ENCODE results near the gene KCNJ6. TPM values are rescaled to one million over a fixed set of nuclear protein-coding genes. Genes with fewer than 3 reads are reported as not detected.

The KCNJ6 gene
- total RNA-seq, 4 donors from 2014 or later: 0.62 TPM; not detected in 3

DNA sequence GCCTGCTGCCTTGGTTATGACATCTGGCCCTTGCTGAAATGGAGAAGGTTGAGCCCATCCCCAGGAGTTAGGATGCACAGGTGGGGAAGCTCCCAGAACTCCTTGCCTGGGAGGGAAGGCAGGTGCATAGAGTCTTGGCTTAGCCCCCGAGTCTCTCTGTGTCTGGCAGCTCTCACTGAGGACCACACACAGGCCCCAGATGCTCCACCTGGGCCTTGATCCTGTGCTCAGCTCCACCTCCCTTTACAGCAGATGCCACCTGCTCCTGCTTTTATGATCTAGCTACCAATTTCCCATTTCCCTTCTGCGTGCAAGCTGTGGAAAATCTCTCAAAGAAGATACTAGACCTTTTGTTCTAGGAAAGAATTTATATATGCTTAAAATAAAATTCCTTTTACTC is 28.8 kb upstream of the KCNJ6 start:
- no peaks in the 10 kb centered on the region for H3K9me3 ChIP-seq
- H3K27ac ChIP-seq: no peak overlapping the region
- no peaks in the 10 kb centered on the region for H3K4me1 ChIP-seq
- H3K4me3 ChIP-seq: no peak overlapping the region
- no peaks in the 10 kb centered on the region for H3K36me3 ChIP-seq
- TF ChIP-seq, protein P1, sequence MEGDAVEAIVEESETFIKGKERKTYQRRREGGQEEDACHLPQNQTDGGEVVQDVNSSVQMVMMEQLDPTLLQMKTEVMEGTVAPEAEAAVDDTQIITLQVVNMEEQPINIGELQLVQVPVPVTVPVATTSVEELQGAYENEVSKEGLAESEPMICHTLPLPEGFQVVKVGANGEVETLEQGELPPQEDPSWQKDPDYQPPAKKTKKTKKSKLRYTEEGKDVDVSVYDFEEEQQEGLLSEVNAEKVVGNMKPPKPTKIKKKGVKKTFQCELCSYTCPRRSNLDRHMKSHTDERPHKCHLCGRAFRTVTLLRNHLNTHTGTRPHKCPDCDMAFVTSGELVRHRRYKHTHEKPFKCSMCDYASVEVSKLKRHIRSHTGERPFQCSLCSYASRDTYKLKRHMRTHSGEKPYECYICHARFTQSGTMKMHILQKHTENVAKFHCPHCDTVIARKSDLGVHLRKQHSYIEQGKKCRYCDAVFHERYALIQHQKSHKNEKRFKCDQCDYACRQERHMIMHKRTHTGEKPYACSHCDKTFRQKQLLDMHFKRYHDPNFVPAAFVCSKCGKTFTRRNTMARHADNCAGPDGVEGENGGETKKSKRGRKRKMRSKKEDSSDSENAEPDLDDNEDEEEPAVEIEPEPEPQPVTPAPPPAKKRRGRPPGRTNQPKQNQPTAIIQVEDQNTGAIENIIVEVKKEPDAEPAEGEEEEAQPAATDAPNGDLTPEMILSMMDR (IDR thresholded peaks at IDR 0.05): no peak
- TF ChIP-seq POLR2A (IDR thresholded peaks at IDR 0.05): no peak
- DNase-seq: no peak
- no peaks in the 10 kb centered on the region for H3K27me3 ChIP-seq
- intact Hi-C loops (cut with DNase I; ENCODE audit: low total_unique reads): no loop called here

DNA sequence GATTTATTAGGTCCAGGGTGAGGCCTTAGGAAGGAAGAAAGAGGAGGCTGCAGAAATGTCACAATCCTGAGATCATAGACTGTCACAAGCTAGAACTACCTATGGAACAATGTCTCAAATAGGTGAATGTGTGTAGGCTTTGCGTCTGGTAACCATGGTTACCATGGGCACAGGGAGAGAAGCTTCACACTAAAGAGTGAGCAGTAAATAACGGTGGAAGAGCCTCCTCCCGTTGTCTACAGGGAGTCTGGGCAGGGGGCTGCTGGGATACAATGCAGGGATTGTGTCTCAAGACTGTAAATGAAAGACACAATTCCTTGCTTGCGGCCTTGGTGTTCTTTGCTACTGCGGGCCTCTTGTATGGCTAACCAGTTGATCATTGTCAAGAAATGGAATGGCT is 28.2 kb upstream of the KCNJ6 start:
- Histone ChIP-seq H3K4me1 (no peaks in the 10 kb centered on the region), H3K9me3 (no peaks in the 10 kb centered on the region), H3K27me3 (no peaks in the 10 kb centered on the region), H3K4me3 (no peak overlapping the region), H3K36me3 (no peaks in the 10 kb centered on the region), H3K27ac (no peak overlapping the region)
- intact Hi-C loops (cut with DNase I; ENCODE audit: low total_unique reads): no loop called here
- TF ChIP-seq, protein P1 (IDR thresholded peaks at IDR 0.05): no peak
- TF ChIP-seq POLR2A (IDR thresholded peaks at IDR 0.05): no peak
- DNase-seq: no peak

DNA sequence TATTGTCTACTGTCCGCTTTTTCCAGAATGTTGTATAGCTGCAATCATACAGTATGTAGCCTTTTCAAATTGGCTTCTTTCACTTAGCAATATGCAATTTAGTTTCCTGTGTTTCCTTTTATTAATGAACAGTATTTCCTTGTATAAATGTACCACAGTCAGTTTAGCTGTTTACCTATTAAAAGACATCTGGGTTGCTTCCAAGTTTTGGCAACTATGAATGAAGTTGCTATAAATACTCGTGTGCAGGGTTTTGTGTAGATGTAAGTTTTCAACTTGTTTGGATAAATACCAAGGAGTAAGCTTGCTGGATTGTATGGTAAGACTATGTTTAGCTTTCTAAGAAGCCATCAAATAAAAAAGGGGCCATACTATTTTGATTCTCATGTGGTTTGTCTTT is 24.4 kb upstream of the KCNJ6 start:
- no peaks in the 10 kb centered on the region for H3K9me3 ChIP-seq
- H3K27me3 ChIP-seq: no peaks in the 10 kb centered on the region
- H3K4me3 ChIP-seq: no peak overlapping the region
- H3K4me1 ChIP-seq: no peaks in the 10 kb centered on the region
- TF ChIP-seq POLR2A (IDR thresholded peaks at IDR 0.05): no peak
- TF ChIP-seq, protein P1 (IDR thresholded peaks at IDR 0.05): no peak
- intact Hi-C loops (cut with DNase I; ENCODE audit: low total_unique reads): no loop called here
- no peak overlapping the region for H3K27ac ChIP-seq
- DNase-seq: no peak
- H3K36me3 ChIP-seq: no peaks in the 10 kb centered on the region

DNA sequence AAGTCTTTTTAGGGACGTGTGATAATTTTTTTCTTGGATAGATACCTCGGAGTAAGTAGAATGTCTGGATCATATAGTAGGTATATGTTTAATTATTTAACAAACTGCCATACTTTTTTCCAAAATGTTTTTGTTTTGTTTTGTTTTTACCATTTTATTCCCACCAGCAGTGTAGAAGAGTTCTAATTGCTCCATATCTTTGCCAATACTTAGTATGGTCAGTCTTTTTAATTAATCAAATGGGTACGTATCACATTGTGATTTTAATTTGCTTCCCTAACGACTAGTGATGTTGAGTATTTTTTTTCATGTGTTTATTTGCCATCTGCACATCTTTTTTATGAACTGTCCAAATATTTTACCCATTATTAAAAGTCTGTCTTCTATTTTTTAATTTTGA is 23.6 kb upstream of the KCNJ6 start:
- no peaks in the 10 kb centered on the region for H3K9me3 ChIP-seq
- H3K4me1 ChIP-seq: no peaks in the 10 kb centered on the region
- intact Hi-C loops (cut with DNase I; ENCODE audit: low total_unique reads): no loop called here
- H3K27me3 ChIP-seq: no peaks in the 10 kb centered on the region
- no peaks in the 10 kb centered on the region for H3K36me3 ChIP-seq
- no peak overlapping the region for H3K27ac ChIP-seq
- TF ChIP-seq POLR2A (IDR thresholded peaks at IDR 0.05): no peak
- TF ChIP-seq, protein P1 (IDR thresholded peaks at IDR 0.05): no peak
- no peak for DNase-seq
- H3K4me3 ChIP-seq: no peak overlapping the region

DNA sequence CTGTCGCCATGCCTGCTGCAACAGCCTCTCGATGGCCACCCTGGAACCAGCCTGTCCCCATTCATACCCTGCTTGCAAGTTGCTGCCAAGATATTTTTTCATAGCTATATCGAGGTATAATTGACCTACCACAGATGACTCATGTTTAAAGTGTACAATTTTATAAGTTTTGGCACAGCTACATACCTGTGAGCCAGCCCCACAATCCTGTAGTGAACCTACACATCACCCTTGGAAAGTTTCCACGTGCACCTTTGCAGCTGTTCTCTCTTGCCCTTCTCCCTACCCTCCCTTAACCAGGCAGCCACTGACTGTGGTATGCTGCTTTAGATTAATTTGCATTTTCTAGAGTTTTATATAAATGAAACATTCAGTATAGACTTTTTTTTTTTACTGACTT is 23.0 kb upstream of the KCNJ6 start:
- intact Hi-C loops (cut with DNase I; ENCODE audit: low total_unique reads): no loop called here
- Histone ChIP-seq H3K27me3 (no peaks in the 10 kb centered on the region), H3K9me3 (no peaks in the 10 kb centered on the region), H3K27ac (no peak overlapping the region), H3K4me3 (no peak overlapping the region), H3K4me1 (no peaks in the 10 kb centered on the region), H3K36me3 (no peaks in the 10 kb centered on the region)
- TF ChIP-seq, protein P1 (IDR thresholded peaks at IDR 0.05): no peak
- no peak for TF ChIP-seq POLR2A (IDR thresholded peaks at IDR 0.05)
- no peak for DNase-seq

Measured in uterus (tissue), 4 donors.